Activated effector memory CD4-positive, alpha-beta T cell treated with anti-CD3 and anti-CD28 coated beads, Interleukin-2, amount 50 U/mL, for 16 hours (primary cell): ENCODE measurements around the gene DOCK4.

Source experiments
- DNase-seq: peaks from one replicate; pipeline ENCODE4 v3.0.0-alpha.2; 2020

Gene DOCK4

GRCh38 chr7:111682588-111683340, 523.4 kb downstream of the DOCK4 start:
- DNase-seq: no peak

- no peak for DNase-seq
These were observed 525.0 kb downstream of the DOCK4 start for GRCh38 chr7:111681242-111681641.

GRCh38 chr7:111678986-111679385, 527.2 kb downstream of the DOCK4 start:
- no peak for DNase-seq

GRCh38 chr7:111678281-111678680, 527.9 kb downstream of the DOCK4 start:
- no peak for DNase-seq

GRCh38 chr7:111677848-111678247, 528.4 kb downstream of the DOCK4 start:
- DNase-seq: no peak

GRCh38 chr7:111676811-111677210, 529.4 kb downstream of the DOCK4 start:
- DNase-seq: no peak
